ENCODE measurements around the gene MYO16. TPM values are rescaled to one million over a fixed set of nuclear protein-coding genes. Genes with fewer than 3 reads are reported as not detected.

The MYO16 gene
- total and polyA plus RNA-seq, 2 of the 4 experiments (the other 2 are of a cell fraction): under 0.01 to 0.03 TPM

DNA sequence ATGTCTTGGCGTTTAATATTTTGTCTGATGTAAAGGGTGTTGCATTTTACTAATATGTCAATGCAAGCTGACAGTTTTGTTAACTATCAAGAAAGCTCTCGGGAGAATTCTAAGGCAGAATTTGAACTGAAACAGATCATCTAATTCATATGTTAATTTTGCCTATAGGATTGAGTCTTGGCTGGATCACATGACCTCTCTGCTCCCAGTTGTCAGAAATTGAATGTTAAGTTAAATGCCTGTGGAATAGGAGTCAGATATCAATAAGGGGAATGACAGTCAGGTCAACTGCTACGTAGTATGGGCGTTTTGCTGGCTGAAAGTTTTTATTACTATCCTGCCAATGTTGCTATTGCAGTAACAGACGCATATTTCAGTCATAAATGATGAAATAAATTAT is 358.5 kb downstream of the MYO16 start:
- POLR2A ChIA-PET (ENCODE audit: unreplicated experiment): no interaction called here
- Histone ChIP-seq H2BK20ac (ENCODE audit: low read depth, low read length) (no peak overlapping the region), H3K4me1 (ENCODE audit: control insufficient read depth, insufficient read depth, low read length) (no peaks in the 10 kb centered on the region; the same call in 1 of the 2 replicates), H2AFZ (replicated peaks; ENCODE audit: low read length, poor library complexity) (no peak overlapping the region), H2BK15ac (ENCODE audit: low read depth, low read length) (no peak overlapping the region), H2BK120ac (ENCODE audit: low read depth, low read length) (no peak overlapping the region), H3K27ac (ENCODE audit: insufficient read depth, low read length) (no peak overlapping the region), H3K4me2 (ENCODE audit: low read depth, low read length) (no peak overlapping the region), H3K9me3 (ENCODE audit: control insufficient read depth, insufficient read depth, low read length) (no peaks in the 10 kb centered on the region), H3K27me3 (ENCODE audit: control insufficient read depth, insufficient read depth, low read length) (peaks cover 3% of the 10 kb centered on the region; the same call in 1 of the 2 replicates), H3K9me1 (ENCODE audit: insufficient read depth, low read length) (0 out of 2 replicates have a peak, but pooled peaks cover 3% of the 10 kb centered on the region), H2AK9ac (replicated peaks; ENCODE audit: low read depth, low read length, poor library complexity) (no peak overlapping the region), H3K18ac (ENCODE audit: low read depth, low read length) (no peak overlapping the region), H2AK5ac (ENCODE audit: low read depth, low read length) (no peak overlapping the region), H4K91ac (ENCODE audit: insufficient read depth, low read depth, low read length) (no peak overlapping the region), H2BK5ac (ENCODE audit: low read depth, low read length, poor library complexity, severe bottlenecking) (no peak overlapping the region), H3K4ac (ENCODE audit: low read depth, low read length) (no peak overlapping the region), H3K79me1 (ENCODE audit: low read depth in 1 of 2, low read length in 2 of 2) (no peaks in the 10 kb centered on the region), H4K8ac (ENCODE audit: low read depth in 2 of 2, low read length in 2 of 2) (no peak overlapping the region), H3K56ac (ENCODE audit: extremely low read depth, insufficient read depth, low read length) (no peak overlapping the region), H3K36me3 (ENCODE audit: control insufficient read depth, insufficient read depth, low read length) (no peaks in the 10 kb centered on the region), H3K9ac (ENCODE audit: low read depth, low read length) (no peak overlapping the region), H4K5ac (ENCODE audit: low read depth, low read length) (no peak overlapping the region), H3K14ac (replicated peaks; ENCODE audit: low read depth, low read length) (no peak overlapping the region), H3K23ac (ENCODE audit: low read depth, low read length) (peak overlapping the region; percentile 11; the same call in 1 of the 2 replicates), H4K20me1 (ENCODE audit: insufficient read depth, low read length) (no peaks in the 10 kb centered on the region), H3K4me3 (ENCODE audit: insufficient read depth, low read depth, low read length) (no peak overlapping the region)
- in situ Hi-C loops (cut with MboI; ENCODE audit: low sequenced_read_pairs): no loop called here
- no TSS peak for BruUV-seq (replicated peaks)
- ATAC-seq (ENCODE audit: low read depth): no peak
- dilution Hi-C loops (cut with HindIII; ENCODE audit: low sequenced_read_pairs, unreplicated experiment): no loop called here
- CTCF ChIA-PET: interaction anchor here (0.6 to 0.8 kb wide), 2 partner anchors 25 to 160 kb away, joined by 3 to 5 read pairs; no protein-coding TSS in a partner anchor
- WGBS, 2 experiments (ENCODE audit: extremely low coverage in 2 of 2, insufficient read length in 1 of 2): no CpG with 5 or more reads among the region's 5 CpGs
- intact Hi-C loops (cut with micrococcal nuclease): no loop called here
- no peak for DNase-seq
- TF ChIP-seq, protein P1, sequence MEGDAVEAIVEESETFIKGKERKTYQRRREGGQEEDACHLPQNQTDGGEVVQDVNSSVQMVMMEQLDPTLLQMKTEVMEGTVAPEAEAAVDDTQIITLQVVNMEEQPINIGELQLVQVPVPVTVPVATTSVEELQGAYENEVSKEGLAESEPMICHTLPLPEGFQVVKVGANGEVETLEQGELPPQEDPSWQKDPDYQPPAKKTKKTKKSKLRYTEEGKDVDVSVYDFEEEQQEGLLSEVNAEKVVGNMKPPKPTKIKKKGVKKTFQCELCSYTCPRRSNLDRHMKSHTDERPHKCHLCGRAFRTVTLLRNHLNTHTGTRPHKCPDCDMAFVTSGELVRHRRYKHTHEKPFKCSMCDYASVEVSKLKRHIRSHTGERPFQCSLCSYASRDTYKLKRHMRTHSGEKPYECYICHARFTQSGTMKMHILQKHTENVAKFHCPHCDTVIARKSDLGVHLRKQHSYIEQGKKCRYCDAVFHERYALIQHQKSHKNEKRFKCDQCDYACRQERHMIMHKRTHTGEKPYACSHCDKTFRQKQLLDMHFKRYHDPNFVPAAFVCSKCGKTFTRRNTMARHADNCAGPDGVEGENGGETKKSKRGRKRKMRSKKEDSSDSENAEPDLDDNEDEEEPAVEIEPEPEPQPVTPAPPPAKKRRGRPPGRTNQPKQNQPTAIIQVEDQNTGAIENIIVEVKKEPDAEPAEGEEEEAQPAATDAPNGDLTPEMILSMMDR (conservative IDR thresholded peaks at IDR 0.05; ENCODE audit: low read depth, low read length): no peak
- TF ChIP-seq MXI1 (IDR thresholded peaks at IDR 0.05; ENCODE audit: borderline replicate concordance, low read depth, low read length): no peak
- no peak for TF ChIP-seq SMC3 (IDR thresholded peaks at IDR 0.05; ENCODE audit: low read depth, low read length)
- TF ChIP-seq MAFK (IDR thresholded peaks at IDR 0.05; ENCODE audit: low read depth, low read length): no peak
- TF ChIP-seq POLR2A (IDR thresholded peaks at IDR 0.05; ENCODE audit: low read depth, low read length): no peak
- no peak for TF ChIP-seq RFX5 (IDR thresholded peaks at IDR 0.05; ENCODE audit: low read depth, low read length)
